T-helper 9 cell (primary cell): ENCODE measurements around the gene UBE3B.

Experiments
- DNase-seq: peaks from one replicate; pipeline ENCODE4 v3.0.0-alpha.2; 2020

The UBE3B gene

DNA sequence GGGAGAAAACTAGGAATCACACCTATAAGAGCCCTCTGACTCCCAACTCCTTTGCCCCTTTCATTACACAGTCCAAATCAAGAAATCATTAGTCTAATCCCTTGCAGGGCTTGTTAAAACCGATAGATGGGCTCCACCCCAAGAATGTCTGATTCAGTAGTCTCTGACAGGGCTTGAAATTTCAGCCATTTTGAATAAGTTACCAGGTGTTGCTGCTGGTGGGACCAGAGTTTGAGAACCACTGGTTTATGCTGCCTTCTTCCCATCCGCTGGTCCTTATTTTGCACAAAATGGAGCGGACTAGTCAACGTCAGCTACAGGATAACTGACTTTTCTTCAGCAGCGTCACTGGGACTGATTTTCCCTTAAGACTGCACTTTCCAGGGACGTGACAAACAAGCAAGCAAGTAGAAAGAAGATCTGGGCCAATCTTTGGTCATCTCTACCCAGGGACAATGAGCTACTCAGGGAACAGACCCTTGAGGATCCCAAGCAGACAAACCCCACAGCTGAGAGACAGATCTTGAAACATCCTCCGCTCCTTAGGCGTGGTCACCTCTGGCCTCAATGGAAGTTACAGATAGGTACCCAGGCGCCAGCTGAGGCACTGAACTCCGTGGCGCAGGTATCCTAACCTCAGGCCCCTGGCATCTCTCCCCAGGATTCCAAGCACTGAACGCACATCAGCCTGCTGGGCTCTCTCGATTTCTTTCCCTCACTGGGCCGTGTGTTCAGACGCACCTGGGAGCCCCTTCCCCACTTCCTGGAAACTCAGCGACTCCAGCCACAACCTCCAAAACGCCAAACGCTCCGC lies 1.2 kb upstream of the UBE3B start:
- no peak for DNase-seq

- no peak for DNase-seq
Measured at GRCh38 chr12:109476807-109477184, 638 bp upstream of the UBE3B start.

- DNase-seq: no peak
Measured at GRCh38 chr12:109477963-109478315, 505 bp downstream of the UBE3B start.

GRCh38 chr12:109479761-109480160 lies 2.3 kb downstream of the UBE3B start:
- DNase-seq: no peak

- no peak for DNase-seq
Measured at GRCh38 chr12:109480356-109480755, 2.9 kb downstream of the UBE3B start.

DNA sequence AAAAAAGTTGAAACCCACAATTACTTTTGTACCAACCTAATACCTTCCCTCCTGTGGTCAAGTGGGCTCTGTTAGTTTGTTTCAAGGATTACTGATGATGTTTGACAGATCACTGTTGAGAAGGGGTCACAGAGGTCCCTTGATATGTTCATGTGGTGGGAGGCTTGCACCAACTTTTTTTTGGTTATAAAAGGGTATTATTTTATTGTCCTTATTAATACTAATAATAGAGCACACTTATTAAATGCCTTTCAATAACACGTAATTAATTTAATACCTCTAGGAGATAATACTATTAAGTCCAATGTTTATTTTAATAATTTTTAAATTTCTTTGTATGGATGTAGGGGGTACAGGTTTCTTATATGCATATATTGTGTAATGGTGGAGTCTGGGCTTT lies 4.4 kb downstream of the UBE3B start:
- no peak for DNase-seq

DNA sequence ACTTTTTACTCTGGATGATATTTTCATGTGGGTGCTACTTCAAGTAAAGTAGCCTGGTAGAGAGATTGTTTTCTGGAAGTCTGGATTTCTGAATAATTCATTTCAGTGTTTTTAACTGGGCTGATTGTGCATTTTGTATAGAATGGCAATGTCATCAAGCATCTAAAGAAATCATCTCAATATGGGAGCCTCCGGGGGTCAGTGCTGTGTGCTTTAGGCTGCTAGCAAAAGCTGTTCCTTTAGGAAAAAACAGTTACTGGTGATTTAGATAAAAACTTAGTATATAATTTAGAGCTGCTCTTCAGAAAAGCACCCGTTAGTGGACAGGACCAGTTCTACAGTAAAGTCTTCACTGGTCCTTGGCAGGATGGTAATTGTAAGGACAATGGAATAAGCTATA lies 5.1 kb downstream of the UBE3B start:
- no peak for DNase-seq

DNA sequence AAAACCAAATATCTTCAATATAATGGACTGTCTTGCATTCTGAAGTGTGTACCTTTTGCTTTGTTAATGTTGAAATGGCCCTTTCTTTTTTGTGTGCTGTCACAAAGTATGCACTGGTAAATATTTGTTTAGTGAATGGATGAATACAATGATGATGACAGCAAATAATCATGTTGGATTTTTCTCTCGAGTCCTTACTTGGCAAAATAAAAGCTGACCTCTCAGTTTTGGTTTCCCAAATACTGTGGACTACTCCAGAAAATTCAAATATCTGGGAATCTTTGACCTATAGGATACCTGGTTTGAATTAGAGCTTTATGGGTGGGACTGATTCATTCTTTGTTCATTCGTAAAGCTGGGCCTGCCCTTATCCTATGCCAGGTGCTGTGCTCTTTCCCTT lies 5.5 kb downstream of the UBE3B start:
- DNase-seq: no peak

- DNase-seq: no peak
Measured at GRCh38 chr12:109483346-109483745, 5.9 kb downstream of the UBE3B start.

- no peak for DNase-seq
Measured at GRCh38 chr12:109485201-109485600, 7.8 kb downstream of the UBE3B start.

DNA sequence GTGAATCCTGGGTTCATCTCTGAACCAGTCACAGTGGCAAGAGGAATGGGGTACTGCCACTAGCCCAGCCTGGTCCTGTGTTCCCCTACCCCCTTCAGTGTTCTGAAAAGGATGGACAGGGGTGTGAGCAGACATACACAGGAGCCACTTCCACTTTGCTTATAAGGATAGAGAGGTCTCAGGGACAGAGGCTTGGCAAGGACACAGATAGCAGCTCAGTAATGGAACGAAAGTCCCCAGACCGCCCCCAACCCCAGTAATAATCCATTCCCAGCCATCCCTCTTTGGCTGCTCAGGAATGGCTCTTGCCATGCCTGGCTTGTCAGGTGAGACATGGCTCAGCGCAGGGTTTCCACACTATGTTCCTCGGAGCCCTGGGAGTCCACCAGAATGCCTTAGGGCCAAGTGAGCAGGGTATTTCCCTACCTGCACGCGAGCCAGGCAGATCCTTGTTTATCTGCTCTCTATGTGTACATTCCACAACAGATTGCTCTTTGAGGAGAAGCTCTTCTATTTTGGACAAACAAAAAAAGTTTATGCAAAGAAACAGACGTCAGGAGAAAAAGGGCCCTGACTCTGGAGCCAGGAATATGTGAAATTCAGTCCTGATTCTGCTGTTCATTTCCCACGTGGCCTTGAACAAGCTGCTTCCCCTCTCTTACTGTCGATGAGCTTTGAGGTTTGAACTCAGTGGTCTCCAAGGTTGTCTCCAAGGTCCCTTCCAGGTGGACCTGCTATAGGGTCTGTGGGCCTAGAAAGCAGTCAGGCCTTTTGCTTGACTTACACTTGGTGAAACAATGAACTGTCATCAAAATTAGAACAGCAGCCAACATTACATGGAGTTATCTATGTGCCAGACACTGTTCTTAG lies 10.0 kb downstream of the UBE3B start:
- no peak for DNase-seq

- no peak for DNase-seq
Measured at GRCh38 chr12:109488051-109488665, 10.7 kb downstream of the UBE3B start.

GRCh38 chr12:109489016-109489954 lies 11.9 kb downstream of the UBE3B start:
- no peak for DNase-seq

- no peak for DNase-seq
Measured at GRCh38 chr12:109489955-109490565, 12.6 kb downstream of the UBE3B start.

- DNase-seq: no peak
Measured at GRCh38 chr12:109491671-109492070, 14.2 kb downstream of the UBE3B start.

- no peak for DNase-seq
Measured at GRCh38 chr12:109492371-109492770, 14.9 kb downstream of the UBE3B start.

DNA sequence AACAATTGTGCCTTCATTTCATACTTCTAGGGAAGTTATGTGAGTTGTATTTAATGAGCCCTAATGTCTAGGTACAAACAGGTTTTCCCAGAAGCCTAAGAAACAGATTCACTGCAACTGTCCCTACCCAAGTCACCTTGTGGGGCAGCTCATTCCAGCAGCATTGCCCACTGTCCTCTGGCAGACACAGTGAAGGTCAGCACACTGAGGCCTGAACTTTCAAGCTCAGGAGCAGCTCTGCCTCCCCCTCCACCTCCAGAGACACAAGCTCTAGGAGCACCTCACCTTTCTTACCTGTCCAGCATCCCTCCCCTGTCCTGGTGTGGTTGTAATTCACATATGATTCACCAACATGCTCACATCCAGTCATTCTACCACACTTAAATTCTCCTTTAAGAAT lies 15.7 kb downstream of the UBE3B start:
- no peak for DNase-seq

DNA sequence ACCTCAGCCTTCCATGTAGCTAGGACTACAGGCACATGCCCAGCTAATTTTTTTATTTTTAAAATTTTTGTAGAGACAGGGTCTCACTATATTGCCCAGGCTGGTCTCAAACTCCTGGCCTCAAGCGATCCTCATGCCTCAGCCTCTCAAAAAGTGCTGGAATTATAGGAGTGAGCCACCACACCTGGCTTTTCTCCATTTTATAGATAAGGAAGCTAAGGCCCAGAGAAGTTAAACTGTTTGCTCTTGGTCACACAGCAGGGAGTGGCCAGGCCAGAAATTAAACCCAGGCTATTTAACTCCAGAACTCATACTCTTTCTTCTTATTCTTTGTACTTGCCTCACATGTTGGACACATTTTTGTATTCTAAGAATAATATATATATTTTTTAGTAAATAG lies 16.5 kb downstream of the UBE3B start:
- DNase-seq: no peak

GRCh38 chr12:109494348-109494881 lies 17.0 kb downstream of the UBE3B start:
- no peak for DNase-seq

- DNase-seq: no peak
Measured at GRCh38 chr12:109495012-109495411, 17.6 kb downstream of the UBE3B start.

- no peak for DNase-seq
Measured at GRCh38 chr12:109496306-109496705, 18.9 kb downstream of the UBE3B start.

- no peak for DNase-seq
Measured at GRCh38 chr12:109497675-109498074, 20.2 kb downstream of the UBE3B start.
